GM19328 (cell line): ENCODE results near the gene MRPS6.

Experiments used
- ATAC-seq: cut with Tn5 transposase; IDR thresholded peaks from one replicate; pipeline ENCODE4 v1.9.1; 2021; ENCODE audit warnings: mild to moderate bottlenecking, moderate library complexity; ENCODE audit not compliant: unreplicated experiment

MRPS6 gene

GRCh38 chr21:34177919-34178567 is 104.7 kb downstream of the MRPS6 start:
- ATAC-seq: no peak

DNA sequence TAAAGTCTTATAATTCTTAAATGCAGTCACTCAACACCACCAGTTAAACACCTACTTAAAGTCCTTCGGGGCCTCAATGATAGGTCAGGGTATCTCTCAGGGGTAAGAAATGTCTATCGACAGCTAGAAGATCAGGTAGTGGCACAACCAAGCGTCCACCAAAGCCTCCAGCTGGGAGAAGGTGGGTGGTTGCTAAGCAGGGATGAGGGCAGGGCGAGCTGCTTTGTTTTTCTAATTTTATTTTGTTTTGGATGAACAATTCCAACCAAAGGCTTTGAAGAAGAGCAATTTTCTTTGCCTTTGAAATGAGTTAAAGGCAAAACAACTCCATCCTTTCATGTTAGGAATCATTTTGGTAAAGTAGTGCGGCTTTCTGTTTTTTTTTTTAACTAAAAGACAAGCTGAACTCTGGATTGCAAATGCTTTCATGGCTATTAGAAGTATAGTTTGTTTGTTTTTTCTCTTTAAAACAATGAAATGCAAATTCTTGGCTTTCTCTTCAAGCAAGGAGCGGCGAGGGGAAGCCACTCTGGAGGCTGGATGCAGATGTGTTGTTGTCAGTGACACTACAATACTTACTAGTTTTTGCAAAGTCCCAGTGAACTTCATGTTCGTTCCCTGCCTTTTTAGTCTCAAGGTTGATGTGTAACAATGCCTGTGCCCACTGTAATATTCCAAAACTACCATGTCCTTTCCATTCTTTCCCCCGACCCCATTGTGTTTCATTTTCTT is 106.0 kb downstream of the MRPS6 start:
- ATAC-seq: no peak

GRCh38 chr21:34180407-34180806 is 107.0 kb downstream of the MRPS6 start:
- no peak for ATAC-seq

DNA sequence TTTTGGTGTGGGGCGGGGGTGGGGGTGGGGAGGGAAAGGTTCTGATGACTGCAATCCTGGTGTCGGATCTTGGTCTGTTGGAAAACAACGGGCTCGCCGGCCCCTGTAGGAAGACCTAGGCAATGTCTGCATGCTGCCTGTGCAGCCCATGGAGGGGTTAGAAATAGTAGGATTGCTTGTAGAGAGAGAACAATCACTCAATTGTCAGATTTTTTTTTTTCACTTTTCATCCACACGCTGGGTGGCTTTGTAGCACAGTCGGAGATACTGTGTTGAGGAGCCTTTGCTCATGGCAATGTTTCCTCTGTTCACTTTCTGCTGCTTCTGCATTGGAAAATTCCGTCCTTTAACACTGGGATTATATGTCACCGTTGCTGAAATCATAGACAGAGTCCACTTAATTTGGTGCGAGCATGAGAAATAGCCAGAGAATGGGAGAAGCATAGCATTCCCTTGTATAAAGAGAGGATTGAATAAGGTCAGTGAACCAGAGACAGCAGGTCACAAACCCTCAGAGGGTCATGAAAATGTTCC is 107.5 kb downstream of the MRPS6 start:
- no peak for ATAC-seq

DNA sequence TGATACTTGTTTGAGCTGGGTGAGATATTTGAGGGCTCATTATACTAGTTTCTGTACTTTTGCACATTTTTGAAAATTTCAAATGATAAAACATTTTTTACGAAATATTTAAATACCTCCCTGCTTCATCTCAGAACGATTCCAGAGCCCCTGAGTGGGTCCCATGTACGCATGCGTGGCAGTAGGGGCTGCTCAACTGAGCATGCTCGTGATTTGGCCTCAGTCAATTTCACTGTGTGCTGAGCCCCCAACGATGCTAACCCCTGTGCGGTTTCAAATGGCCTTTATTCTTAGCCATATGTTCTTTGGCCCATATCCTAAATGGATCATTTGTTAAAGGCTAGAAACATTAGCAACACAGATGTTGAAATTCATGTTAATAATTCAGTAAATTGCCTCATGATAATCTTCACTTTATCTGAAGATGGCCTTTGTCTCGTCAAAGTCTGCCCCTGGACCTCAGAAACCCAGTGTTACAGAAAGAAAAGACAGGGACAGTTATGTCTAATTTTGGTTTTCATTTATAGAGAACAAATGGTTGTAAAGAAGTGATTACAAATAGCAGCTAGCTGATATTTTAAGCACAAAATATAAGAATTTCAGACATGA is 108.2 kb downstream of the MRPS6 start:
- ATAC-seq: no peak

DNA sequence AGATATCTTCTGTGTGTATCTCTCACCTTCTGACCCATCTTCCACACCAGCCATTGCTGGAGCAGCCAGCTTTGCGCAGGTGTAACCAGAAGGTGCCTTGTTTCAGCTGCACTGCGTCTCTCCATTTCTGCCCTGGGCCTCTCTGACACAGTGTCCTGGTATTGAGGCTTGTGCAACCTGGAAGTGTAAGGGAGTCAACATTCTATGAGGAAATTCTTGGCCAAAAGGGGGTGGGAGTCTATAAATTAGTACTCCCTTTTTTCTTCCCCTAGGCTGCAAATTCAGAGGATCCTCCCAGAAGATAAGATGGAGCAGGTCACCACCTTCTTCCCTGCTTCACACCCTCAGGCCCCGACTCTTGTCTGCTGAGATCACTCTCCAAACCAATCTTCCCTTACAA is 109.1 kb downstream of the MRPS6 start:
- ATAC-seq: no peak

GRCh38 chr21:34183331-34183928 is 110.1 kb downstream of the MRPS6 start:
- no peak for ATAC-seq

GRCh38 chr21:34184232-34184631 is 110.9 kb downstream of the MRPS6 start:
- no peak for ATAC-seq

GRCh38 chr21:34185026-34185750 is 111.8 kb downstream of the MRPS6 start:
- no peak for ATAC-seq

DNA sequence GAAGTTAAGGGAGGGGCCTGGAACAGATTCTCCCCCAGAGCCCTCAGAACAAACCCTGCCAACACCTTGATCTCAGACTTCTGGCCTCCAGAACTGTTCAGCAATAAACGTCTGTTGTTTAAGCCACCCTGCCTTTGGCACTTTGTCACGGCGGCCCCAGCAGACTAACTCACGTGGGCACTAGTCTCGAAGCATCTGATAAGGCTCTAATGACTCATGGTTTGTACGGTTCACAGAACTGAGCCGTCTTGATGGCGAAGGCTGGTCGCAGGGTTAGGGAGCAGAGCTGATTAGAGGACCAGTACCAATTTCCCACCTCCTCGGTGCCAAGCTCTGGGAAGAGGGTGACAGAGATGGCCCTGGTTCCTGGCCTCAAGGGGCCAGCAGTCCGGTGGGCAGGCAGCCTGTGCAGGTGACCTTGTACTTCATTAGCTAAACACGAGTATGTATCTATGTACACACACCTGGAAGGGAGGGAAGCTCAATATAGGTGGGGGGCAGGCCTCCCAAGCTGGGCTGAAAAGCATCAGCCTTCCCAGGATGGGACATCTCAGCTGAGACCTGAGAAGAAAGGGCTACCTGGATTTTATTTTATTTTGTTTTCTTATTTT is 112.8 kb downstream of the MRPS6 start:
- no peak for ATAC-seq

DNA sequence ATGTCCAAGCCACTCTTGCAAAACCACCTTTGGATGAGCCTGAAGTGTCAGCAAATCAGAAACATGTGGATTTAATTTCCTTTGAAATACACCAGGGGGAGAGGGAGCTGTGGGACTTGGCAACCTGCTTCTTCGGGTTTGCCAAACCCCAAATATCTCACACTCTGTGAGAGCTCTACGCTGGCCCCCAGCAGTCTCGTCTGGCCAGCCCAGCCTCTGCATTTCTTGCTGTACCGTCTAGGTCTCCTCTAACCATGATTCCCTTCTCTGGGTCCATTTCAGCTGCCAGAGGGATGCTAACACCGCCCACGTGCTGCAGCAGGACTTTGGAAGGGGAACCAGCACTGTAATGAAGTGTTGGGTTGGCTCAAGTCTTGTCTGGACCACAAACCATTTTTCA is 114.6 kb downstream of the MRPS6 start:
- ATAC-seq: no peak

GRCh38 chr21:34189506-34189905 is 116.1 kb downstream of the MRPS6 start:
- no peak for ATAC-seq

- ATAC-seq: no peak
Measured at GRCh38 chr21:34190576-34191321, 117.4 kb downstream of the MRPS6 start.

GRCh38 chr21:34191876-34192275 is 118.5 kb downstream of the MRPS6 start:
- no peak for ATAC-seq
